CD4-positive, alpha-beta T cell treated with Interleukin-4 for 1 hour (primary cell): Measurements from ENCODE around the gene AQP3.
A peak's percentile ranks its signal among the peaks of the same experiment; 100 is the strongest.
"Not testable (repeated sequence)": the region's sequence is repeated elsewhere in the genome, so short reads cannot be mapped to it uniquely, and the experiment has no call there.

ENCODE experiments used
- DNase-seq, 2 donors: peaks; one replicate each; pipeline ENCODE4 v3.0.0-alpha.2; 2020 to 2022

AQP3 gene

GRCh38 chr9:33439731-33440130, 7.7 kb downstream of the AQP3 start:
- no peak for DNase-seq

DNA sequence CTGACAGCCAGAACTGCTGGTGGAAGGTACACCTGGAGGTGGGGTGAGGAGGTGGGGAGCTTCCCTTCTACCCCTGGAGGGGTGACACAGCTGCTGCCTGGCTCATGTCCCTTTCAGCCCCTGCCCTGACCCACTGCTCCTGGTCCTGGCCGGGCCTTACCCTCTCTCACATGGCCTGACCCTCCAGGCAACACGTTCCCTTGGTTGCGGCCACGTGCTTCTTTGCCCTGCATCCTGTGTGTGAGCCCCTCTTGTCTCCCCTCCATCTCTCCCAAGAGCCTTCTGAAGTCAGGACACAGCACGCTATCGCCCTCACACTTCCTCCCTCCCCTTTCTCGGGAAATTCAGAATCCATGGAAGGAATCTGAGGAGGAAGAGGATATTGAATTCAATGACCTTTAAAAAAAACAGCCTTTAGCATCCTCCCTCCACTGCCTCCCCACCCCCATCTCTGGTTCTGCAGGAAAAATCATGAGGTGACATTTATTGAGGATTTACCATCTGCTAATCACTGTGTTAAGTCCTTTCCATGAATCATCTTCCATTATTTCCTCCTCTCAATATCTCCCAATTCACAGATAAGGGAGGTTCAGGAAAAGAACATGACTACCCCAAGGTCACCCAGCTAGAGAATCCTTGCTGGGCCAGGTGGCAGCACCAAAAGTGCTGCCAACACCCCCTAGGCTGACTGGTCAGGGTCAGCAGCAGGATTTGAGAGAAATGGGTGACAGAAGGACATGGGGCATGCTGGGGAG, 8.3 kb downstream of the AQP3 start:
- DNase-seq, result no peak

DNA sequence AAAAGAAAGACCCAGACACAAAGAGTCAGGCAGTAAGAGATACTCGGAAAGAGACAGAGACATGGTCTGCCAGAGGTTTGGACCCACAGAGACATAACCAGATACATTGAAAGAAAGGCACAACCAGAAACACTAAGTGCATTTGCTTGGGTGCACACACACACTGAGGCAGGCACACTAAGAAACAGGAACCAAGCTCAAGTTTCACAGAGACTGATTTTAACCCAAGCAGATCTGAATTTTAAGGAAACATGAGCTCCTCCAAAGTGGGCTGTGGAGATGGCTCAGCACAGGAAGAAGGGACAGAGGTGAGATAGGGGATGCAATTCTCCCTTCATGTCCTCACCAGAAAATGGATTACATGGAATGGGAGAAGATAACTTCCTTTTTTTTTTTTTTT, 9.5 kb downstream of the AQP3 start:
- DNase-seq, result no peak

DNA sequence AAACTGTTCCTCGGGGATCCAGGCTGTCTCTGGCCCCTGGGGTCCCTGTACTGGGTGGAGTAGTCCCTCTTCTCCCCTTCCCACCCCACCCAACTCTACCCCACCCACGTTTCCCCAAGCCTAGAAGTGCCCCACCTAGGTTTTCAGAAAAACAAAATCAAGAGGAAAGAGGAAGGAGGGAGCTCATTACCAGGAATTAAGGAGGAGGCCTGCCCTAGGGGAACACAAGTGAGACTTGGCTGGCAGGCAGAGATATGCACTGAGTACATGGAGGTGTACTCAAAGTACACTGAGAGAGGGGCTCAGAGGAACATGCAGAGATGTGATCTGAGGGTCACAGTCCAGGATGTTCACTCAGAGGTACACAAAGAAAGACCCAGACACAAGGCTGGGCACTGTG, 10.2 kb downstream of the AQP3 start:
- DNase-seq, result no peak

- no peak for DNase-seq
Observed at GRCh38 chr9:33436445-33436844, 10.9 kb downstream of the AQP3 start.

GRCh38 chr9:33435821-33436277, 11.5 kb downstream of the AQP3 start:
- DNase-seq, result no peak

DNA sequence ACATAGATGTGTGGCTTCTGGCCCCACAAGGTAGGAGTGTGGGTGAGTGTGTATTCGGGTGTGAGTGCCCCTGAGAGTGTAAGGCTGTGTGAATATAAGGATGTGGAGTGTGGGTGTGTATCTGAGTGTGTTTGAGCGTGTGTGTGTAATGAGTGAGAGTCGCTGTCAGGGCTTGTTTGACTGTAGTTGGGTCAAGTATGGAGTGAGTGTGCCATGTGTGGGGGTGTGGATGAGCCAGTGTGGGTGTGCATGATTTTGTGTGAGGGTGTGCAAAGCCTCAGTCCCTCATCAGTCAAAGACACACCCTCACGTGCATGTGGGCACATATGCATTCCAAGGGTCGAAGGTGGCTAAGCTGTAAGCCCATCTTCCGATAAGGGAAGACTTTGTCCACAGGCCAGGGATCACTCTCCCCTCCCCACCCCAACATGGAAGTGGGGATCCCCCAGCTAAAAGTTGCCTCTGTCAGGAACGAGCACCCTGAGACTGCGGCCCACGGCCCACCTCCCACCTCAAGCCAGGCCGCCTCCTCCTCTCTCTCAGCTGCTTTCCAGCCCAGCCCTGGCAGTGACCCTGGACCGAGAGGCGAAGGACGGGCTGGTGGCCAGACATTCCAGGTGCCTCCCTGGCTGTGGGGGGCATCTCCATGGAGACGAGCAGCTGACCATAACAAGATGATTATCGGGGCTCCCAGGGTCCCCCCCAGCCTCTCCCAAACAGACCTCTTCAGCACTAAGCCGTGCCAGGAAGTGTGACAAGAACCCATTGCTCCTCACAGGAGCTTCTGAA, 12.9 kb downstream of the AQP3 start:
- no peak for DNase-seq

DNA sequence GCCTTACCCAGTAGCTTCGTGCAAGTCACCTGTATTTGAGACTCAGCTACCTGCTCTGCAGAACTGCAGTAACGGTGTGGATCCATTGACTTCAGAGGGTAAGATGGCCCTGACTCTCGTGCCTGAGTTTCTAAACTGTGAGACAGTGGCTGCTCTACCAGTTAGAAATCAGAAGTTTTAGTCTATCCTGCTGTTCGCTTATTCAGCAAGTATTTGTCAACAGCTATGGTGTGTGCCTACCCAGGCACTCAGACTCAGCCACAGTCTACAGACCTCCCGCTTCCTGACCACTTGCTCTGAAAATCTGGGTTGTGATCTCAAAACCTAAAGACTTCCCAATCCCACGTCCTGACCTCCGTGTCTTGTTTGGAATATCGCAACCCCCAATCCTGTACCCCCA, 13.5 kb downstream of the AQP3 start:
- DNase-seq, result no peak

GRCh38 chr9:33431420-33431819, 16.0 kb downstream of the AQP3 start:
- DNase-seq, result no peak

- no peak for DNase-seq
Observed at GRCh38 chr9:33430942-33431341, 16.5 kb downstream of the AQP3 start.

DNA sequence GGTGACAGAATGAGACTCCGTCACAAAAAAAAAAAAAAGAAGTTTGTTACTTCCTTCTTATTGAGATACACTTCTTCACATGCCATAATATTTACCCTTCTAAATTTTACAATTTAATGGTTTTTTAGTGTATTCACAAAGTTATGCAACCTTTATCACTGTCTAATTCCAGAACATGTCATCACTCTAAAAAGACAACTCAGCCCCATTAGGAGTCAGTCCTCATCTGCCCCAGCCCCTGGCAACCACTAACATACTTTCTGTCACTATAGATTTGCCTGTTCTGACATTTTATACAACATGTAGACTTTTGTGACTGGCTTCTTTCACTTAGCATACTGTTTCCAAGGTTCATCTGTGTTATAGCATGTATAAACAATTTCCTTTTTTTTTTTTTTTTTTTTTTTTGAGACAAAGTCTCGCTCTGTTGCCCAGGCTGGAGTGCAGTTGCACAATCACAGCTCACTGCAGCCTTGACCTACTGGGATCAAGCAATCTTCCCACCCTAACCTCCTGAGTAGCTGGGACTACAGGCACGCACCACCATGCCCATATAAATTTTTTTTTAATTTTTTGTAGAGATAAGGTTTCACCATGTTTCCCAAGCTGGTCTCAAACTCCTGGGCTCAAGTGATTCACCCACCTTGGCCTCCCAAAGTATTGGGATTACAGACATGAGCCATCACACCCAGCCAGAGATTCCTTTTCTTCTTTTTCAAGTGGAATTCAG, 18.0 kb downstream of the AQP3 start:
- no peak for DNase-seq

- DNase-seq, result peak; percentile 22 to 31
Observed at GRCh38 chr9:33426843-33427293, 20.5 kb downstream of the AQP3 start.

DNA sequence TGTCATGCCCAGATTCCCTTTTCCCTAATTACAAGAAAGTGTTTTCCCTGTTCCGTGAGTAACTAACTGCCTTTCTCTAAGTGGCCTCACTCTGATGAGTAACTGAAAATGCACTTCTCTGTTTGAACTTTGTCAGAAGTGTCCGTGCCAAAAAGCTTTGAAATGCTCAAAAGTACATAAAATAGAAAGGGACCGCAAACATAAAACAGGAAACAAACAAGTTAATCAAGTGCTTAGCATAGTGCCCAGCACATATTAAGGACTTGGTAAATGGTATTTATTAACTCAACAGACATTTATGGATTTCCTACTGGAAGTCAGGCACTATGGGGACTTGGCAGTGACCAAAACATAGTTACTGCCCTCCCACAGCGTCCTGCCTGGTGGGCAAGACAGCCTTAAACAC, 22.3 kb downstream of the AQP3 start:
- DNase-seq, result no peak

DNA sequence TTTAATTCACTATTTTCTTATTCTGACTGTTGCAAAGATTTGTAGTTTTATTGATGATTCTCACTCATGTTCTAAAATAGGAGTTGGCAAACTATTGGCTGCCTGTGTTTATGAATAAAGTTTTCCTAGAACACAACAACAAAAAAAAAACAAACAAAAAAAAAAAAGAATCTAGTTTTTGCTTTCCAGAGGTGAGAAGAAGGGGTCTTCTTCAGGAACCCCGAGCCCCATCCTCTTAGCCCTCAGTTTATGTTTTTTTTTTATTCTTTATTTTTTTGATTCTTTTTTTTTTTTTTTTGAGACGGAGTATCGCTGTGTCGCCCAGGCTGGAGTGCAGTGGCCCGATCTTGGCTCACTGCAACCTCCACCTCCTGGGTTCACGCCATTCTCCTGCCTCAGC, 22.9 kb downstream of the AQP3 start:
- DNase-seq, result not testable (repeated sequence)

GRCh38 chr9:33424043-33424442, 23.4 kb downstream of the AQP3 start:
- not testable (repeated sequence) for DNase-seq

DNA sequence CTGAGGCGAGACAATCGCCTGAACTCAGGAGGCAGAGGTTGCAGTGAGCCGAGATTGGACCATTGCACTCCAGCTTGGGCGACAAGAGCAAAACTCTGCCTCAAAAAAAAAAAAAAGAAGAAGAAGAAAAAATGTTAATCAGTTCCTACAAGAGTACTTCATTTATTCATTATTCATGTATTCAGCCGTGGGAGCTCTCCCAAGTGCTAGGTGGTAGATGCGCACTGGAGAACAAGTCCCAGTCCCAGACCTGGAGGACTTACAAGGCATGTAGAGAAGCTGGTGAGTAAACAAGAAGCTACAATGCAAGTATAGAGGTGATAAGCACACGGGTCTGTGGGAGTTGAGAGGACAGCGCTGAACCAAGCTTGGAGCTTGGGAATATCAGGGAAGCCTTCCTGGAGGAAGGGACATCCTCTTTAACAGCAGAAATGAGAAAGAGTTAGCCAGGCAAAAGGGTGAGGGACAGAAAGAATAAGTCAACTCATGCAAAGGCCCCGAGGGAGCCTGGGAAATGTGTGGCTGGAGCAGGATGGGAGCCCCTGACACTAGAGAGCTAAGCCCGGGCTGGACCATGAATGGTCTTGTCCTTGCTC, 27.6 kb downstream of the AQP3 start:
- DNase-seq, result no peak

DNA sequence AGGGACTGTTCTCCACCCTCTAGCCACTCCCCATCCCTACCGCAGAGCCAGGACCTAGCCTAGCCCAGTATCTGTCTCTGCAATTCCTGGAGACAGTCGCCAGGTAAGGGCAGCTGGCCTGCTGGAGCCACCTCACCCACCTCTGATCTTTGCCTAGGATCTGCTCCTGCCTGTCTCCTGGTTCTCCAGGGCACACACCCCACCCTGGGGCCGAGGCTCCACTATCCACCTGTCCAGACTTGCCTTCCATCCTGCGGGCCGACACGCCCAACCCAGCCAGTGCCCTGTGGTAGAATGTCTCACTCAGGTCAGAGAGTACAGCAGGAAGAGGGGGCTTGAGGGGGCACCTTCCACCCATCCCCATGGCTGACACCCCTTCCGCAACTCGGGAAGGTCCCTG, 29.3 kb downstream of the AQP3 start:
- DNase-seq, result no peak

DNA sequence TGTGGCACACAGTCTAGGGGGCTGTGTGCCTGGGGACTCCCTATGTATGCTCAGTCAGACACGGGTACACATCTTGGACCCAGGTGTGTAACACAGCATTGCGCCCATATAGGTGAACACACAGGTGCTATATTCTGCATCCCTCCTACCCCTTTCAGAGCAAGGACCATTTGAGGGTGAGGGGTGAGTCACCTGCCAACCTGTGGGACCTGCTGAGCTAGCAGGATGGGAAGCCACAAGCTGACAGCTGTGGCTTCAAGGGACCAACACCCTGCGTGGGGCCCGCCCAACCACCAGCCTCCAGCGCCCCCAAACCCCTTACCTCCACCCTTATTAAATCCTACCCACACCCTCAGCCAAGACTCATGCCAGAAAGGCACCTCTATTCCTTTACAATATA, 30.4 kb downstream of the AQP3 start:
- DNase-seq, result peak; percentile 19 to 38

GRCh38 chr9:33415501-33416038, 31.8 kb downstream of the AQP3 start:
- DNase-seq, result peak; percentile 89 to 92

DNA sequence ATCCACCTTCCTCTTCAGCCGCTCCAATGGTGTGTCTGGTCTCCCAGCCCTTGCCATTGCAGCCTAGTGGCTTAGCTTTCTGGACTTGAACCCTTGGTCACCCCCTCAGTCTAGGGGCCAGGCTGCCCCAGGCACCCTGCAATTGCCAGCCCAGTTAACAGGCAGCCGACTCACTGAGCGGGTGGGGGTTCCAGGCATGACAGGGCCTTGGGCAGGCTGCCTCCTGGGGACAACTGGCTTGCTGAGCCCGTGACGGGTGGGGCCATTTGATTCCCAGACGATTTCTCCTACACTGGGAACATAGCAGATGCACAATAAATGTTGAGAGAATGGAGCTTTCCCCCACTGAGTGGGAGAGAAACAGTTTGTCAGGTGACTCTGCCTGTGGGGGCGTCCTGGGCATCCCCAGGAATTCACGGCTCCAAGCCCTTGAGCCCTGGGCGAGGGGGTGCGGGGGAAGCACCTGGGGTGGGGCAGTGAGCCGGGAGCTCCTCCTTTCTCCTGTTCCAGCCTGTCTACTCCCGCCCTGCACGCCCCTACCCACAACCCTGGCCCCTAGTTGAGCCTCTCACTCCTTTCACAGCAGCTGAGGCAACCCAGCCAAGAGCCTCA, 32.4 kb downstream of the AQP3 start:
- DNase-seq, result no peak

DNA sequence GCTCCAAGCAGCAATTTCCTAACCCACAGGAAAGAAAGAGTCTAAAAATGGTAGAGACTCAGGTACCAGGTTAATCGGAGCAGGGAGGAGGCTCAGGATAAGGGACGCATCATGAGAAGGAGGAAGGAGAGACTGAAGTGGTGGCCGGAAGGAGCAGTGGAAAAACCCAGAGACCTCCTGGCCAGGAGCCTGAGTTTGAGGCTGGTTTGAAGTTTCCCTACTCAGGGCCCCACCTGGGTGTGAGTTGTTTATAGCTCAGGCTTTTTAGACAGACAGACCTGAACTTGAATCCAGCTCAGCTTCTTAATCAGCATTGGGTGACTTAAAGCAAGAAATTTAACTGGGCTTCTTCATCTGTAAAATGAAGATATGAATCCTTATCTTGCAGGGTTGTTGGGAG, 33.1 kb downstream of the AQP3 start:
- DNase-seq, result peak in 1 of 2 donors; percentile 4

GRCh38 chr9:33408087-33408486, 39.3 kb downstream of the AQP3 start:
- no peak for DNase-seq
